Islet precursor cell (in vitro differentiated cells): ENCODE results near the gene SLC22A5.

Source experiments
- DNase-seq: peaks from one replicate; pipeline ENCODE4 v3.0.0-alpha.2; 2018

The SLC22A5 gene

GRCh38 chr5:132388244-132389050, 18.9 kb downstream of the SLC22A5 start:
- DNase-seq, result peak; percentile 62

GRCh38 chr5:132389051-132389331, 19.5 kb downstream of the SLC22A5 start:
- DNase-seq, result no peak

GRCh38 chr5:132389585-132390286, 20.2 kb downstream of the SLC22A5 start:
- DNase-seq, result peak; percentile 100

GRCh38 chr5:132391247-132391646, 21.7 kb downstream of the SLC22A5 start:
- DNase-seq, result peak; percentile 24

GRCh38 chr5:132391870-132392269, 22.4 kb downstream of the SLC22A5 start:
- no peak for DNase-seq

- DNase-seq, result peak; percentile 32
Measured at GRCh38 chr5:132392411-132392810, 22.9 kb downstream of the SLC22A5 start.

GRCh38 chr5:132392978-132393825, 23.7 kb downstream of the SLC22A5 start:
- DNase-seq, result peak; percentile 11

- DNase-seq, result peak; percentile 55
Measured at GRCh38 chr5:132394667-132395259, 25.3 kb downstream of the SLC22A5 start.

GRCh38 chr5:132396589-132397031, 27.1 kb downstream of the SLC22A5 start:
- peak; percentile 88 for DNase-seq

GRCh38 chr5:132397224-132397623, 27.7 kb downstream of the SLC22A5 start:
- DNase-seq, result peak; percentile 40

GRCh38 chr5:132397936-132398675, 28.6 kb downstream of the SLC22A5 start:
- DNase-seq, result peak; percentile 71

- DNase-seq, result peak; percentile 4
Measured at GRCh38 chr5:132404041-132404440, 34.5 kb downstream of the SLC22A5 start.

GRCh38 chr5:132405646-132406045, 36.1 kb downstream of the SLC22A5 start:
- DNase-seq, result peak; percentile 2

GRCh38 chr5:132406144-132406783, 36.8 kb downstream of the SLC22A5 start:
- peak; percentile 31 for DNase-seq

GRCh38 chr5:132407970-132408369, 38.5 kb downstream of the SLC22A5 start:
- DNase-seq, result peak; percentile 12

GRCh38 chr5:132408456-132408855, 38.9 kb downstream of the SLC22A5 start:
- peak; percentile 12 for DNase-seq

GRCh38 chr5:132408965-132409364, 39.5 kb downstream of the SLC22A5 start:
- no peak for DNase-seq

GRCh38 chr5:132410451-132411303, 41.2 kb downstream of the SLC22A5 start:
- peak; percentile 86 for DNase-seq

GRCh38 chr5:132411304-132412013, 41.9 kb downstream of the SLC22A5 start:
- DNase-seq, result no peak

- no peak for DNase-seq
Measured at GRCh38 chr5:132413567-132413966, 44.1 kb downstream of the SLC22A5 start.
